Keratinocyte (primary cell): ENCODE results near the gene MICAL3. TPM values are rescaled to one million over a fixed set of nuclear protein-coding genes. Genes with fewer than 3 reads are reported as not detected.

Source experiments
- DNase-seq: peaks from one replicate; pipeline ENCODE4 v3.0.0-alpha.2; 2011; ENCODE audit warnings: low read depth, missing footprints, low spot score
- FAIRE-seq: peaks from 2 replicates; lab custom pipeline; 2011; peaks lifted over from hg19 to GRCh38; lab: Jason Lieb, UNC
- H2AFZ ChIP-seq: 2 replicates; pipeline ENCODE4 v1.6.0; 2012; ENCODE audit warnings: low read length, control low read depth, inconsistent platforms; ENCODE audit not compliant: control insufficient read depth
- H3K27ac ChIP-seq: 2 replicates; pipeline ENCODE4 v1.5.1; 2011; ENCODE audit warnings: low read length; ENCODE audit not compliant: control insufficient read depth, insufficient read depth
- H3K27me3 ChIP-seq: 3 replicates; pipeline ENCODE4 v1.6.0; 2011; ENCODE audit warnings: low read length; ENCODE audit not compliant: control insufficient read depth, insufficient read depth; ENCODE audit errors: extremely low read depth
- H3K36me3 ChIP-seq, 2 experiments: 2 replicates in 1 of 2; 3 replicates in 1 of 2; pipeline ENCODE4 v1.5.1; 2011; ENCODE audit warnings: low read length in 2 of 2, mild to moderate bottlenecking in 1 of 2; ENCODE audit not compliant: control insufficient read depth in 2 of 2, insufficient read depth in 2 of 2; ENCODE audit errors: extremely low read depth in 1 of 2
- H3K4me1 ChIP-seq: 3 replicates; pipeline ENCODE4 v1.5.1; 2011; ENCODE audit warnings: low read length; ENCODE audit not compliant: control insufficient read depth, insufficient read depth; ENCODE audit errors: extremely low read depth
- H3K4me2 ChIP-seq: 3 replicates; pipeline ENCODE4 v1.6.0; 2011; ENCODE audit warnings: low read depth, low read length; ENCODE audit not compliant: control insufficient read depth, insufficient read depth; ENCODE audit errors: extremely low read depth
- H3K4me3 ChIP-seq, 3 experiments: fragments of 200-600 bp in 1 of 3; sonication (generic) in 1 of 3; 2 replicates in 2 of 3; 3 replicates in 1 of 3; pipeline ENCODE4 v1.5.1; 2011 to 2016; ENCODE audit warnings: low read length in 3 of 3, mild to moderate bottlenecking in 3 of 3, control low read depth in 2 of 3, inconsistent platforms in 1 of 3, low read depth in 1 of 3, mixed read lengths in 1 of 3, mixed run types in 1 of 3, moderate library complexity in 1 of 3; ENCODE audit not compliant: control insufficient read depth in 2 of 3, insufficient read depth in 2 of 3; ENCODE audit errors: extremely low read depth in 1 of 3
- H3K79me2 ChIP-seq: 2 replicates; pipeline ENCODE4 v1.6.0; 2012; ENCODE audit warnings: low read length; ENCODE audit not compliant: control insufficient read depth, insufficient read depth
- H3K9ac ChIP-seq: 3 replicates; pipeline ENCODE4 v1.6.0; 2011; ENCODE audit warnings: low read length; ENCODE audit not compliant: control insufficient read depth, insufficient read depth; ENCODE audit errors: extremely low read depth
- H3K9me1 ChIP-seq: 3 replicates; pipeline ENCODE4 v1.6.0; 2011; ENCODE audit warnings: low read length; ENCODE audit not compliant: control insufficient read depth, insufficient read depth; ENCODE audit errors: extremely low read depth
- H3K9me3 ChIP-seq: 2 replicates; pipeline ENCODE4 v1.5.1; 2012; ENCODE audit warnings: low read depth, low read length; ENCODE audit not compliant: control insufficient read depth
- H4K20me1 ChIP-seq: 3 replicates; pipeline ENCODE4 v1.6.0; 2011; ENCODE audit warnings: low read length; ENCODE audit not compliant: control insufficient read depth, insufficient read depth; ENCODE audit errors: extremely low read depth
- EZH2 ChIP-seq: IDR thresholded peaks from one replicate; pipeline ENCODE4 v1.6.1; 2012; ENCODE audit warnings: inconsistent platforms, mild to moderate bottlenecking, low read length, moderate library complexity
- dilution Hi-C: fragments of 300-500 bp; cut with MboI; formaldehyde crosslinking; loops from one replicate; pipeline ENCODE4 v1.7.0; 2020; ENCODE audit warnings: low sequenced_read_pairs; ENCODE audit not compliant: extremely low pct_ligation_motif_present
- polyA plus RNA-seq, 5 experiments: library from polyadenylated mRNA; depleted of rRNA in 3 of 5; stranded (reverse) in 3 of 5; stranded (forward) in 1 of 5; unstranded in 1 of 5; fragments of >200 nt; gene quantifications; 1 replicate in 1 of 5; 2 replicates in 3 of 5; 3 replicates in 1 of 5; pipeline versions ENCODE4 v1.2.1 to v1.2.3, GENCODE V29; 2011 to 2012; ENCODE audit warnings: missing spikeins in 2 of 5, low read depth in 1 of 5, low replicate concordance in 1 of 5
- TF ChIP-seq, protein P1 (sequence below), 3 experiments: IDR thresholded peaks in 1 of 3; conservative IDR thresholded peaks in 1 of 3; optimal IDR thresholded peaks in 1 of 3; 2 replicates in 2 of 3; 3 replicates in 1 of 3; pipeline versions ENCODE3 to v1.5.1; 2011; ENCODE audit warnings: low read length in 3 of 3, mild to moderate bottlenecking in 3 of 3, moderate library complexity in 2 of 3, control low read depth in 1 of 3, inconsistent platforms in 1 of 3; ENCODE audit not compliant: insufficient read depth in 2 of 3; ENCODE audit errors: extremely low read depth in 1 of 3

The MICAL3 gene
- polyA plus RNA-seq, 1 donor (not counting 4 experiments of a cell fraction or from before 2014, with no cell fraction given): 27.9 TPM

DNA sequence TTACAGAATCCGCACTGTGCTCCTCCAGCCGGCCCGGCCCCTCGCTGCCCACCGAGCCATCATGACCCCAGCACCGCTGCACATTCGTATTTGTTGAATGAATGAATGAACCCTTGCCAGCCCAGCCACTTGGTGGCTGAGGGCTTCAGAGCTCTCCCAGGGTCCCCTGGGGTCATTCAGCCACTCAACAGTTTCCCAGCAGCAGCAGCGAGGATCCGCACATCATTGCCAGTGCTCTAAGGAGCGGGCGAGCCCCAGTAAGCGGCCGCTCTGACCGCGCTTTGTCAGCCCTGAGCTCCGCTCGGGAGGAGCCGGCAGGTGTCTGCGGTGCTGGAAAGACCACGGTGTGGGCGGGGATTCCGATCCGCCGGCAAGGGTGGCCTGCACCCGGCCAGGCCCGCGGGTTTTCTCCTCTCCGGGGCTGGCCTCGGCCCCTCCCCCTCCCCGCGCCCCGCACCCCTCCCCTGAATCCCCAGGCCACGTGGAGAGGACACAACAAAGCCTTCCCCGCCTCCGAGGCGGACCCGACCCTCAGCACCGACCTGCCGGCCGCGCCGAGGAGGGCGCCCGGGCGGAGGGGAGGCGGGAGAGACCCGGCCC is 250.7 kb downstream of the MICAL3 start:
- FAIRE-seq: no peak
- Histone ChIP-seq H3K27ac (no peak overlapping the region), H3K4me1 (peaks cover 13% of the 10 kb centered on the region), H3K9me1 (no peaks in the 10 kb centered on the region), H2AFZ (peak overlapping the region; percentile 30), H4K20me1 (peaks cover 13% of the 10 kb centered on the region), H3K4me3 (peak overlapping the region; percentile 60 to 79 (median 72)), H3K9ac (peak overlapping the region; percentile 62), H3K4me2 (peak overlapping the region; percentile 97), H3K36me3 (no peaks in the 10 kb centered on the region), H3K79me2 (peaks cover 11% of the 10 kb centered on the region), H3K27me3 (peaks cover 11% of the 10 kb centered on the region), H3K9me3 (no peaks in the 10 kb centered on the region)
- dilution Hi-C loops: no loop called here
- DNase-seq: no peak
- TF ChIP-seq EZH2: no peak
- TF ChIP-seq, protein P1, sequence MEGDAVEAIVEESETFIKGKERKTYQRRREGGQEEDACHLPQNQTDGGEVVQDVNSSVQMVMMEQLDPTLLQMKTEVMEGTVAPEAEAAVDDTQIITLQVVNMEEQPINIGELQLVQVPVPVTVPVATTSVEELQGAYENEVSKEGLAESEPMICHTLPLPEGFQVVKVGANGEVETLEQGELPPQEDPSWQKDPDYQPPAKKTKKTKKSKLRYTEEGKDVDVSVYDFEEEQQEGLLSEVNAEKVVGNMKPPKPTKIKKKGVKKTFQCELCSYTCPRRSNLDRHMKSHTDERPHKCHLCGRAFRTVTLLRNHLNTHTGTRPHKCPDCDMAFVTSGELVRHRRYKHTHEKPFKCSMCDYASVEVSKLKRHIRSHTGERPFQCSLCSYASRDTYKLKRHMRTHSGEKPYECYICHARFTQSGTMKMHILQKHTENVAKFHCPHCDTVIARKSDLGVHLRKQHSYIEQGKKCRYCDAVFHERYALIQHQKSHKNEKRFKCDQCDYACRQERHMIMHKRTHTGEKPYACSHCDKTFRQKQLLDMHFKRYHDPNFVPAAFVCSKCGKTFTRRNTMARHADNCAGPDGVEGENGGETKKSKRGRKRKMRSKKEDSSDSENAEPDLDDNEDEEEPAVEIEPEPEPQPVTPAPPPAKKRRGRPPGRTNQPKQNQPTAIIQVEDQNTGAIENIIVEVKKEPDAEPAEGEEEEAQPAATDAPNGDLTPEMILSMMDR (optimal IDR thresholded peaks at IDR 0.05 in 1 of 3, IDR thresholded peaks at IDR 0.05 in 1 of 3, conservative IDR thresholded peaks at IDR 0.05 in 1 of 3; ENCODE audit: extremely low read depth in 1 of 3, insufficient read depth in 2 of 3, low read length in 3 of 3): no peak

DNA sequence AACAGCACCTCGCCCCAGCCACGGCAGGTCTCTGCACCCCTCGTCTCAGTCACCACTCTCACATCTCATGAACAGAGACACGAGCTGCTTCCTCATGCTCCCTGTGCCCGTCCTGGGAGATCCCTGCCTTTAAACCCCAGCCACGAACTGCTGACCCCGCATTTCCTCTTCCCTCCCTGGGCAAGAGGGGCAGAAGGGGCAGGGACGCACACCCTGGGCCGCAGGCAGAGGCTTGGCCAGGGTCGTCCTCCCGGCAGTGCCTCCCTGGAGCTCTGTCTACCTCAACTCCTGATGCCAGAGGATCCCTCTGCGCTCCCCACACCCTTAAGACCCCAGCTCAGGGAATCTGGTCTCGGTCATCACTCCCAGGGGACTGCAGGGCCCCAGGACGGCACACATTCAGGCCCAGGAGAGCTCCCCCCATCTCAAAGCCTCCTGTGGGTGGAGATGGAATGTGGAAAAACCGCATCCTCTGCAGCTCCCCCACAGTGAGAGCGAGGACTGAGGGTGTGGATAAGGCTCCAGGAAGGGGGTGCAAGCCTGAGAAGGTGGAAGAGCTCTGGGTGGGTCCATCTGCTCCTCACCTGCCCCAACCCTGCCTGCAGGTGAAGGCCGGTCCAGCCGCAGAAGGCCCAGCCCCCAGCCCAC is 251.3 kb downstream of the MICAL3 start:
- no peak for FAIRE-seq
- dilution Hi-C loops: no loop called here
- Histone ChIP-seq H3K4me1 (peaks cover 13% of the 10 kb centered on the region), H3K9me1 (no peaks in the 10 kb centered on the region), H3K9ac (peak overlapping the region; percentile 62), H3K27me3 (peaks cover 11% of the 10 kb centered on the region), H3K27ac (no peak overlapping the region), H3K4me2 (peak overlapping the region; percentile 97), H3K9me3 (no peaks in the 10 kb centered on the region), H3K79me2 (peaks cover 11% of the 10 kb centered on the region), H3K4me3 (peak overlapping the region; percentile 60 to 79 (median 72)), H4K20me1 (peaks cover 13% of the 10 kb centered on the region), H3K36me3 (no peaks in the 10 kb centered on the region), H2AFZ (peak overlapping the region; percentile 6)
- no peak for DNase-seq
- no peak for TF ChIP-seq EZH2
- TF ChIP-seq, protein P1 (optimal IDR thresholded peaks at IDR 0.05 in 1 of 3, IDR thresholded peaks at IDR 0.05 in 1 of 3, conservative IDR thresholded peaks at IDR 0.05 in 1 of 3; ENCODE audit: extremely low read depth in 1 of 3, insufficient read depth in 2 of 3, low read length in 3 of 3): no peak
